ENCODE data around the gene ZNF722. TPM values are rescaled to one million over a fixed set of nuclear protein-coding genes. Genes with fewer than 3 reads are reported as not detected.
"Not testable (repeated sequence)": the region's sequence is repeated elsewhere in the genome, so short reads cannot be mapped to it uniquely, and the experiment has no call there.

ZNF722 gene
- total RNA-seq (ENCODE audit: unreplicated experiment): not detected
- long read RNA-seq: 0 reads

DNA sequence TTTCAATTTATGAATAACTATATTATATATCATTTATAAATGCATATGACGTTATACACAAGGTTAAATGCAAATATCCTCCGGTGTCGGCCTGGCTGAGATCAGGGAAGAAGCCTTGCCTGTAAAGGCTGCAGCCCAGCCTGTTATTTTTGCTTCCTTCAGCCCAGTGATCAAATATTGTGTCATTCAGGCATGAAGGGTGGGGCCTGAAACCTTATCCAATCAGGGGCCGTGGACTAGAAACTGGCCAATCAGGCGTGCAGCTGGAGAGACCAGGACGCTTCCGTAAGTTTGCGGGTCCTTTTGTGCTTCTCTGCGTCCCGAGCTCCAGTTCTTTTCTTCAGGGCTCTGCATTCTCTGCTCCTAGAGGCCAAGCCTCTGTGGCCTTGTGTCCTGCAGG is at the start of gene ZNF722:
ZNF722 (plus strand) TSS at position 301 of the 400 bp plus-strand sequence. CDS start 113 bp downstream, outside the sequence.
- Mint-ChIP-seq H3K9me3 (ENCODE audit: unreplicated experiment) (peaks cover 25% of the 10 kb centered on the region), H3K4me1 (ENCODE audit: unreplicated experiment) (no peaks in the 10 kb centered on the region), H3K27me3 (ENCODE audit: unreplicated experiment) (peaks cover 5% of the 10 kb centered on the region)

DNA sequence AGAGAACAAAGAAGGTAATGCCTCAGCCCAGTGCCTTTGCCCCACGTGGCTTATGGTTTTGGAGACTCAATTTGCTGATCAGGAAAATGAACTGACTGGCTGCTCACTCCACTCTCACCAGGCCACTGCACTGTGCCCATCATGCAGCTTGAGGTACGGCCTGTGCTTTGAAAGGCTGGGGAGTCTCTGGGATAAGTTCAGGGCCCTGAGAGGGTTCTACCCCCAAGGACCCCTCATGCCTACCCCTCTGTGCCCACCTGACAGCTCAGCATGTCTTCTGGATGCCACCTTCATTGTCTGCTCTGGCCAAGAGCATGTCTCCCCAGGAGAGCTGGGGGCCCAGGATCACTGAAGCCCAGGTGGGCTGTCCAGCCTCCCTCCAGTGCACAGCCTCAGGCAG is 45.5 kb upstream of the ZNF722 start:
- Mint-ChIP-seq H3K4me3 (ENCODE audit: unreplicated experiment) (no peak overlapping the region), H3K36me3 (ENCODE audit: low read depth, unreplicated experiment) (peaks cover 11% of the 10 kb centered on the region), H3K4me1 (ENCODE audit: unreplicated experiment) (no peaks in the 10 kb centered on the region), H3K27me3 (ENCODE audit: unreplicated experiment) (peaks cover 2% of the 10 kb centered on the region), H3K27ac (ENCODE audit: unreplicated experiment) (no peak overlapping the region), H3K9me3 (ENCODE audit: unreplicated experiment) (peaks cover 30% of the 10 kb centered on the region)
- no peak for DNase-seq (ENCODE audit: low spot score)
- TF ChIP-seq, protein P1, sequence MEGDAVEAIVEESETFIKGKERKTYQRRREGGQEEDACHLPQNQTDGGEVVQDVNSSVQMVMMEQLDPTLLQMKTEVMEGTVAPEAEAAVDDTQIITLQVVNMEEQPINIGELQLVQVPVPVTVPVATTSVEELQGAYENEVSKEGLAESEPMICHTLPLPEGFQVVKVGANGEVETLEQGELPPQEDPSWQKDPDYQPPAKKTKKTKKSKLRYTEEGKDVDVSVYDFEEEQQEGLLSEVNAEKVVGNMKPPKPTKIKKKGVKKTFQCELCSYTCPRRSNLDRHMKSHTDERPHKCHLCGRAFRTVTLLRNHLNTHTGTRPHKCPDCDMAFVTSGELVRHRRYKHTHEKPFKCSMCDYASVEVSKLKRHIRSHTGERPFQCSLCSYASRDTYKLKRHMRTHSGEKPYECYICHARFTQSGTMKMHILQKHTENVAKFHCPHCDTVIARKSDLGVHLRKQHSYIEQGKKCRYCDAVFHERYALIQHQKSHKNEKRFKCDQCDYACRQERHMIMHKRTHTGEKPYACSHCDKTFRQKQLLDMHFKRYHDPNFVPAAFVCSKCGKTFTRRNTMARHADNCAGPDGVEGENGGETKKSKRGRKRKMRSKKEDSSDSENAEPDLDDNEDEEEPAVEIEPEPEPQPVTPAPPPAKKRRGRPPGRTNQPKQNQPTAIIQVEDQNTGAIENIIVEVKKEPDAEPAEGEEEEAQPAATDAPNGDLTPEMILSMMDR (IDR thresholded peaks at IDR 0.05; ENCODE audit: unreplicated experiment): no peak

More for the DNA sequence above, at the start of gene ZNF722:
- Mint-ChIP-seq H3K4me3 (ENCODE audit: unreplicated experiment) (no peak within 1 kb of the TSS), H3K36me3 (ENCODE audit: low read depth, unreplicated experiment) (no peaks in the 10 kb centered on the region), H3K27ac (ENCODE audit: unreplicated experiment) (no peak within 1 kb of the TSS)
- TF ChIP-seq, protein P1 (IDR thresholded peaks at IDR 0.05; ENCODE audit: unreplicated experiment): no peak
- DNase-seq (ENCODE audit: low spot score): no peak

DNA sequence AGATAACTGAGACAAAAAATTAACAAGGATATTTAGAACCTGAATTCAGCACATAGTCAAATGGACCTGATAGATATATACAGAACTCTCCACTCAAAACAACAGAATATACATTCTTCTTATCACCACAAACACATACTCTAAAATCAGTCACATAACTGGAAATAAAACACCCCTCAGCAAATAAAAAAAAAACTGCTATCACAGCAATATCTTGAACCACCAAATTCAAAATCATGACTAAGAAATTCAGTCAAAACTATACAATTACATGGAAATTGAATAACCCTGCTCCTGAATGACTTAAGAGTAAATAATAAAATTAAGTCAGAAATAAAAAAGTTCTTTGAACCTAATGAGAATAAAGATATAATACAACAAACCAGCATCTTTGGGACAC is 30.0 kb upstream of the ZNF722 start:
- no peaks in the 10 kb centered on the region for H3K4me1 Mint-ChIP-seq (ENCODE audit: unreplicated experiment)
- TF ChIP-seq, protein P1 (IDR thresholded peaks at IDR 0.05; ENCODE audit: unreplicated experiment): no peak
- H3K36me3 Mint-ChIP-seq (ENCODE audit: low read depth, unreplicated experiment): no peaks in the 10 kb centered on the region
- no peak for DNase-seq (ENCODE audit: low spot score)
- no peak overlapping the region for H3K27ac Mint-ChIP-seq (ENCODE audit: unreplicated experiment)
- no peak overlapping the region for H3K4me3 Mint-ChIP-seq (ENCODE audit: unreplicated experiment)
- H3K9me3 Mint-ChIP-seq (ENCODE audit: unreplicated experiment): peaks cover 12% of the 10 kb centered on the region
- no peaks in the 10 kb centered on the region for H3K27me3 Mint-ChIP-seq (ENCODE audit: unreplicated experiment)

DNA sequence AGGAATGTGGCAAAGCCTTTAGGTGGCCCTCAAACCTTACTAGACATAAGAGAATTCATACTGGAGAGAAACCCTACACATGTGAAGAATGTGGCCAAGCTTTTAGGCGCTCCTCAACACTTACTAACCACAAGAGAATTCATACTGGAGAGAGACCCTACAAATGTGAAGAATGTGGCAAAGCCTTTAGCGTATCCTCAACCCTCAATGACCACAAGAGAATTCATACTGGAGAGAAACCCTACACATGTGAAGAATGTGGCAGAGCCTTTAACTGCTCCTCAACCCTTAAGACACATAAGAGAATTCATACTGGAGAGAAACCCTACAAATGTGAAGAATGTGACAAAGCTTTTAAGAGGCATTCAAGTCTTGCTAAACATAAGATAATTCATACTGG is 16.8 kb downstream of the ZNF722 start:
- H3K36me3 Mint-ChIP-seq (ENCODE audit: low read depth, unreplicated experiment); H3K4me1 Mint-ChIP-seq (ENCODE audit: unreplicated experiment); H3K27ac Mint-ChIP-seq (ENCODE audit: unreplicated experiment); H3K4me3 Mint-ChIP-seq (ENCODE audit: unreplicated experiment); H3K27me3 Mint-ChIP-seq (ENCODE audit: unreplicated experiment); DNase-seq (ENCODE audit: low spot score): not testable (repeated sequence)
- H3K9me3 Mint-ChIP-seq (ENCODE audit: unreplicated experiment): peaks cover 37% of the 10 kb centered on the region

DNA sequence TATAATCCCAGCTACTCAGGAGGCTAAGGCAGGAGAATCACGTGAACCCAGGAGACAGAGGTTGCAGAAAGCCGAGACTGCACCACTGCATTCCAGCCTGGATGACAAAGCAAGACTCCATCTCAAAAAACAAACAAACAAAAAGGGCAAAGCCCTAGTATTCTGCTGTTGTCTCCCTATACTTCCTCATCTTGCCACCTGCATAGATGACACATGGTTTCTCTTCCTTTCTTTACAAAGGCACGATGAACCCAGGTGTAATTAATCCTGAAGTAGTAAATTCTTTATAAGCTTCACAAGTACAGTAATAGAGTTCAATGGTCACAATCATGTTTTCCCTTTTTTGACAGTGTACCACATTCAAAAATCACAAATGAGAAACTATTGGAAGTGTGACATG is 36.7 kb downstream of the ZNF722 start:
- no peak for DNase-seq (ENCODE audit: low spot score)
- Mint-ChIP-seq H3K9me3 (ENCODE audit: unreplicated experiment) (peaks cover 60% of the 10 kb centered on the region), H3K36me3 (ENCODE audit: low read depth, unreplicated experiment) (peaks cover 15% of the 10 kb centered on the region), H3K27ac (ENCODE audit: unreplicated experiment) (no peak overlapping the region), H3K4me3 (ENCODE audit: unreplicated experiment) (no peak overlapping the region), H3K27me3 (ENCODE audit: unreplicated experiment) (no peaks in the 10 kb centered on the region), H3K4me1 (ENCODE audit: unreplicated experiment) (no peaks in the 10 kb centered on the region)
- TF ChIP-seq, protein P1 (IDR thresholded peaks at IDR 0.05; ENCODE audit: unreplicated experiment): no peak

Measured in endothelial cell (in vitro differentiated cells).